HG02678 (cell line): Measurements from ENCODE around the gene CHST1.

Experiments used
- ATAC-seq: cut with Tn5 transposase; IDR thresholded peaks from one replicate; pipeline ENCODE4 v1.9.1; 2021; ENCODE audit warnings: mild to moderate bottlenecking, moderate library complexity; ENCODE audit not compliant: unreplicated experiment

The CHST1 gene

GRCh38 chr11:45675646-45676045 lies 10.2 kb upstream of the CHST1 start:
- ATAC-seq = no peak

- no peak for ATAC-seq
Measured at GRCh38 chr11:45674481-45675190, 9.2 kb upstream of the CHST1 start.

GRCh38 chr11:45673441-45673840 lies 8.0 kb upstream of the CHST1 start:
- no peak for ATAC-seq

GRCh38 chr11:45672593-45672992 lies 7.2 kb upstream of the CHST1 start:
- ATAC-seq = no peak

GRCh38 chr11:45671246-45672171 lies 6.1 kb upstream of the CHST1 start:
- ATAC-seq = no peak

GRCh38 chr11:45670386-45671135 lies 5.1 kb upstream of the CHST1 start:
- no peak for ATAC-seq

GRCh38 chr11:45669956-45670355 lies 4.5 kb upstream of the CHST1 start:
- no peak for ATAC-seq

- ATAC-seq = no peak
Measured at GRCh38 chr11:45669146-45669545, 3.7 kb upstream of the CHST1 start.

GRCh38 chr11:45667929-45668680 lies 2.7 kb upstream of the CHST1 start:
- ATAC-seq = no peak

GRCh38 chr11:45666648-45667642 lies 1.5 kb upstream of the CHST1 start:
- no peak for ATAC-seq

GRCh38 chr11:45665933-45666647 lies 668 bp upstream of the CHST1 start:
- ATAC-seq = no peak

- ATAC-seq = no peak
Measured at GRCh38 chr11:45664376-45665205, 831 bp downstream of the CHST1 start.

- no peak for ATAC-seq
Measured at GRCh38 chr11:45663486-45664375, 1.7 kb downstream of the CHST1 start.

GRCh38 chr11:45662665-45663485 lies 2.5 kb downstream of the CHST1 start:
- ATAC-seq = no peak

GRCh38 chr11:45662096-45662664 lies 3.2 kb downstream of the CHST1 start:
- no peak for ATAC-seq
